Brain microvascular endothelial cell (primary cell): ENCODE results near the gene TSR2.
A peak's percentile ranks its signal among the peaks of the same experiment; 100 is the strongest.

Experiments
- DNase-seq: peaks from one replicate; pipeline ENCODE4 v3.0.0-alpha.2; 2020
- H3K27ac ChIP-seq: fragments of 250-450 bp; sonication (Bioruptor Pico); 2 replicates; pipeline ENCODE4 v1.5.1; 2020; ENCODE audit warnings: mild to moderate bottlenecking, moderate library complexity
- H3K27me3 ChIP-seq: fragments of 250-450 bp; sonication (Bioruptor Pico); replicated peaks from 2 replicates; pipeline ENCODE4 v1.5.1; 2020; ENCODE audit warnings: mild to moderate bottlenecking
- H3K36me3 ChIP-seq: fragments of 250-450 bp; sonication (Bioruptor Pico); replicated peaks from 2 replicates; pipeline ENCODE4 v1.5.1; 2020; ENCODE audit warnings: mild to moderate bottlenecking
- H3K4me3 ChIP-seq: 2 replicates; pipeline ENCODE4 v1.5.1; 2011; ENCODE audit warnings: low read depth, mild to moderate bottlenecking, control low read depth, low read length, moderate library complexity
- CTCF ChIP-seq: IDR thresholded peaks from 2 replicates; pipeline ENCODE4 v1.5.1; 2011; ENCODE audit warnings: low read depth, mild to moderate bottlenecking, moderate library complexity, low read length, control low read depth, inconsistent platforms; ENCODE audit errors: missing control alignments
- in situ Hi-C: cut with HindIII; loops from 2 replicates; pipeline ENCODE4 v1.10.0; 2017; ENCODE audit warnings: low sequenced_read_pairs, low pct_ligation_motif_present

TSR2 gene

GRCh38 chrX:54447461-54447860 lies 7.3 kb downstream of the TSR2 start:
- Histone ChIP-seq H3K27me3 (no peaks in the 10 kb centered on the region), H3K36me3 (no peaks in the 10 kb centered on the region), H3K27ac (no peak overlapping the region), H3K4me3 (no peak overlapping the region)
- in situ Hi-C loops, result no loop called here
- TF ChIP-seq CTCF, result peak; percentile 41
- DNase-seq, result no peak

GRCh38 chrX:54449929-54450328 lies 9.7 kb downstream of the TSR2 start:
- no peaks in the 10 kb centered on the region for H3K36me3 ChIP-seq
- TF ChIP-seq CTCF, result no peak
- H3K27ac ChIP-seq, result no peak overlapping the region
- DNase-seq, result no peak
- in situ Hi-C loops, result no loop called here
- H3K27me3 ChIP-seq, result no peaks in the 10 kb centered on the region
- H3K4me3 ChIP-seq, result no peak overlapping the region

GRCh38 chrX:54452920-54453319 lies 12.7 kb downstream of the TSR2 start:
- in situ Hi-C loops, result no loop called here
- H3K27me3 ChIP-seq, result no peaks in the 10 kb centered on the region
- H3K27ac ChIP-seq, result no peak overlapping the region
- peak; percentile 67 for TF ChIP-seq CTCF
- no peaks in the 10 kb centered on the region for H3K36me3 ChIP-seq
- H3K4me3 ChIP-seq, result no peak overlapping the region
- DNase-seq, result peak; percentile 14

- Histone ChIP-seq H3K27me3 (no peaks in the 10 kb centered on the region), H3K27ac (no peak overlapping the region), H3K4me3 (no peak overlapping the region), H3K36me3 (no peaks in the 10 kb centered on the region)
- no peak for TF ChIP-seq CTCF
- no peak for DNase-seq
- in situ Hi-C loops, result no loop called here
These were observed 30.0 kb downstream of the TSR2 start for GRCh38 chrX:54470054-54470760.

GRCh38 chrX:54473993-54474859 lies 34.0 kb downstream of the TSR2 start:
- in situ Hi-C loops, result no loop called here
- H3K4me3 ChIP-seq, result no peak overlapping the region
- H3K27ac ChIP-seq, result no peak overlapping the region
- no peak for DNase-seq
- TF ChIP-seq CTCF, result no peak
- H3K36me3 ChIP-seq, result no peaks in the 10 kb centered on the region
- no peaks in the 10 kb centered on the region for H3K27me3 ChIP-seq
